ENCODE data around the gene SELENBP1.

DNA sequence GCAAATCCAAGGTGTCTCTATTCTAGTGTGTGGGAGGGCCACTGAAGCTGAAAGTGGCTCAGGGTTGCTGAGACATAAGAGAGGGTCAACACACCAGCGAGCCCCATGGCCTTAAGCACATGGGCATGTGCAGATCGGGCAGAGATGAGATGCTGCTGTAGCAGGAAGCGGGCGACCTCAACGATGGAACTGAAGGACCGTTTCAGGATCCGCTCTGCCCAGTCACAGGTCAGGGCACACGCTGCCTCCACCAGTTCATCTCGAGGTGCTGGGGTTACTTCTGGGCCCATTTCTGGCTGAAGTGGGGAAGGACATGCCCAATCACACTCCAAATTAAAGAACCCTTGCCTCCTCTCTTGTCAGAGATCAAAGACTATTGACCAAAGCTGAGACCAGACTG is 28.9 kb downstream of the SELENBP1 start:
- TF ChIP-seq, protein P1, sequence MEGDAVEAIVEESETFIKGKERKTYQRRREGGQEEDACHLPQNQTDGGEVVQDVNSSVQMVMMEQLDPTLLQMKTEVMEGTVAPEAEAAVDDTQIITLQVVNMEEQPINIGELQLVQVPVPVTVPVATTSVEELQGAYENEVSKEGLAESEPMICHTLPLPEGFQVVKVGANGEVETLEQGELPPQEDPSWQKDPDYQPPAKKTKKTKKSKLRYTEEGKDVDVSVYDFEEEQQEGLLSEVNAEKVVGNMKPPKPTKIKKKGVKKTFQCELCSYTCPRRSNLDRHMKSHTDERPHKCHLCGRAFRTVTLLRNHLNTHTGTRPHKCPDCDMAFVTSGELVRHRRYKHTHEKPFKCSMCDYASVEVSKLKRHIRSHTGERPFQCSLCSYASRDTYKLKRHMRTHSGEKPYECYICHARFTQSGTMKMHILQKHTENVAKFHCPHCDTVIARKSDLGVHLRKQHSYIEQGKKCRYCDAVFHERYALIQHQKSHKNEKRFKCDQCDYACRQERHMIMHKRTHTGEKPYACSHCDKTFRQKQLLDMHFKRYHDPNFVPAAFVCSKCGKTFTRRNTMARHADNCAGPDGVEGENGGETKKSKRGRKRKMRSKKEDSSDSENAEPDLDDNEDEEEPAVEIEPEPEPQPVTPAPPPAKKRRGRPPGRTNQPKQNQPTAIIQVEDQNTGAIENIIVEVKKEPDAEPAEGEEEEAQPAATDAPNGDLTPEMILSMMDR (IDR thresholded peaks at IDR 0.05): no peak
- no peak for TF ChIP-seq POLR2A (IDR thresholded peaks at IDR 0.05)

Measured in Peyer's patch (tissue), 4 donors.